ENCODE data around the gene DND1. TPM values are rescaled to one million over a fixed set of nuclear protein-coding genes. Genes with fewer than 3 reads are reported as not detected.
A peak's percentile ranks its signal among the peaks of the same experiment; 100 is the strongest.
"Not testable (repeated sequence)": the region's sequence is repeated elsewhere in the genome, so short reads cannot be mapped to it uniquely, and the experiment has no call there.

DND1 gene
- polyA plus RNA-seq (ENCODE audit: insufficient read length in 10 of 10) = under 1 TPM in 3 of 10 donors, not detected in 7; 0.16 to 0.92 (median 0.24) TPM
- long read RNA-seq, donor 1, partial matches to known transcripts = 20 of 20 reads
- long read RNA-seq, donor 1, other reads (novel, unspliced or antisense) = 0 of 20 reads
- long read RNA-seq, donor 2 = 0 reads
- long read RNA-seq, donor 3 = 0 reads
- long read RNA-seq, donor 4, partial matches to known transcripts = 11 of 11 reads
- long read RNA-seq, donor 4, other reads (novel, unspliced or antisense) = 0 of 11 reads
- long read RNA-seq, donor 5 = 0 reads
- long read RNA-seq, donor 6 = 0 reads
- long read RNA-seq, donor 7 = 0 reads
- long read RNA-seq, donor 8 = 0 reads
- long read RNA-seq, donor 9 = 0 reads

DNA sequence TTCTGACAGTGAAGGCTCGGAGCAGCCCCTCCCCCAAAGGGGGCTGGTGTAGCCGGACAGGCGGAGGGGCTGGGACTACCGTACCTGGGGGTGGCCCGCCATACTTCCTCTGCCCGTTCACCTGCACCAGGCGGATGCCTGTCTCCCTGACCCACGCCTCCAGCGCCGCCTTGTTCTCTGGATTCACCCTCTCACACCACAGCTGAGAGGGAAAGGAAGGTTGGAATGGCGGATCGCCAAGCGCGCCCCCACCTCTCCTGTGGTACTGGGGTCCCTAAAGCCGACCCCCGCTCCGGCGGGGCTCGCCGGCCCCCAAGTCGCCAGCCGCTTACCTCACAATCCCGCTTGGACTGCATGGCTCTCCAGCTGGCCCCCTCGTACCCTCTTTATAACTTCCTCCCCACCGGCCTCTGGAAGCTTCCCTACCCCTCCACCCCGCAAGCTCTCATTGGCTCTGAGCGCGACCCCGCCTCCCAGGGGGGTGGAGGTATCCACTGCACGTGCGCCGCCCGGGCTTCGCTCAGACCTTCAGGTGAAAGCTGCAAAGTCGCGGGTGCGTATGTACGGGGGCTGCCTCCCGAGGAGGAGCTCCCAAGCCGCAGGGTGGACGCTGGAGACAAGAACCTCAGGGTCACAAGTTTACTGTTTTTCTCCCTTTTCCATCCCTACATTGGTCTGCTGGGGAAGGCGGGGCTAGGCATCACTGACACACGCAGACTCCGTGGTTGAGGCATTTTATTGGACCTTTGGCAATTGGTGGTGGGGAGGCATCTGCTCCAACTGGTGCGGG, at the start of gene DND1:
TSS of gene DND1 (minus strand) at position 390 of the 790 bp plus-strand sequence. CDS start at position 356, 34 bp downstream.
- no peak for DNase-seq

DNA sequence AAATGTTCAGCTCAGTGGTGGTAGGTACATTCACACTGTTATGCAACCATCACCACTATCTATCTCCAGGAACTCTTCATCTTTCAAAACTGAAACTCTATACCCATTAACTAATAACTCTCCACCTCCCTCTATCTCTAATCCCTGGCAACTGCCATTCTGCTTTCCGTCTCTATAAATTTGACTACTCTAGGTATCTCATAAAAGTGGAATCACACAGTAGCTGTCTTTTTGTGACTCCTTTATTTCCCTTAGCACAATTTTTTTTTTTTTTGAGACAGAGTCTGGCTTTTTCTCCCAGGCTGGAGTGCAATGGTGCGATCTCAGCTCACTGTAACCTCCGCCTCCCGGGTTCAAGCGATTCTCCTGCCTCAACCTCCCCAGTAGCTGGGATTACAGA, 48.0 kb upstream of the DND1 start:
- DNase-seq = not testable (repeated sequence)

DNA sequence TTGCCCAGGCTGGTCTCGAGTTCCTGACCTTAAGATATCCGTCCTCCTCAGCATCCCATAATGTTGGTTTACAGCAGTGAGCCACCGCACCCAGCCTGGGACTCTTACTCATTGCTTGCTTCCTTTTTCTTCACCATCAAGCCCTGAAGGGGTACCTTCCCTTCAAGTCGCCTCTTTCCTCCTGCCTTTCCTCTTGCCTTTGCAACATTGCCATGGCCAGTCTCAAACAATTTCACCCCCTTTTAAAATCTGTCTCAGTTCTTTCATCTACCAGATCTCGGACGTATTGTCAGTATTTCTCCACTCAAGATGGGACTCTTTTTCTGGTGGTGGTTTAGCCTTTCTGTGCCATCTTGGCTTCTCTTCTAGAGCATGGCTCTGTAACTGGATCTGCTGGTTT, 47.4 kb upstream of the DND1 start:
- not testable (repeated sequence) for DNase-seq

DNA sequence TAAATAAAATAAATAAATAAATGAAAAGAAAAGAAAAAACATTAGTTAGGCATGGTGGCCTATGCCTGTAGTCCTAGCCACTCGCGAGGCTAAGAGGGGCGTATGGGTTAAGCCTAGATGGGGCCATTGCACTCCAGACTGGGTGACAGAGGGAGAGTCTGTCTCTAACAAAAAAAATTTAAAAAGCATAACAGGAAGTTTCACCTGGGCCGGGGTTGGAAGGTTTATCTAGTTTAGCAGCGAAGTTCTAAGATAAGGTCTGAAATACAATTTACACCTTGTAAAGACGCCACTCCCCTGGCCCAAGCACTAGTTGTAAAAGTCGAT, 44.9 kb upstream of the DND1 start:
- no peak for DNase-seq

DNA sequence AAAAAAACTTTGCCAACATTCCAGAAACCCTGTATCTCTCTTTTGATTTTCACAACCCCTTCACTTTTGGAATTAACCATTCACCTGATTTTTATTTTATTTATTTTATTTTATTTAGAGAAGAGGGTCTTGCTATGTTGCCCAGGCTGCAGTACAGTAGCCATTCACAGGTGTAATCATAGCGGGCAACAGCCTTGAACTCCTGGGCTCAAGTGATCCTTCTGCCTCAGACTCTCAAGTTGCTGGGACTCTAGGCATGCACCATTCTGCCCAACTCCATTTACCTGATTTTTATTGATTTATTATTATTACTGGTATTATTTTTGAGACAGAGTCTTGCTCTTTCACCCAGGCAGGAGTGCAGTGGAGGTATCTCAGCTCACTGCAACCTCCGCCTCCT, 42.9 kb upstream of the DND1 start:
- not testable (repeated sequence) for DNase-seq

DNA sequence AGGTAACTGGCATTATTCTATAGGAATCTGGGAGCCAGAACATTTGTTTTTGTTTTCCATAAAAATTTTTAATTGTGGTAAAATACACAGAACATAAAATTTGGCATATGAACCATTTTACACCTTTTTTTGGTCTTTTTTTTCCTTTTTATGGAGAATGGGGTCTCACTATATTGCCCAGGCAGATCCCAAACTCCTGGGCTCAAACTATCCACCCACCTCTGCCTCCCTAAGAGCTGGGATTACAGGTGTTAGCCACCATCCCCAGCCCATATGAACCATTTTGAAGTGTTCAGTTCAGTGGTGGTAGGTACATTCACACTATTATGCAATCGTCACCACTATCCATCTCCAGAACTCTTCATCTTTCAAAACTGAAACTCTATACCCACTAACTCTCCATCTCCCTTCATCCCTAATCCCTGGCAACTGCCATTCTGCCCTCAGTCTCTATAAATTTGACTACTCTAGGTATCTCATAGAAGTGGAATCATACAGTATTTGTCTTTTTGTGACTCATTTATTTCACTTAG, 40.3 kb upstream of the DND1 start:
- DNase-seq = no peak

DNA sequence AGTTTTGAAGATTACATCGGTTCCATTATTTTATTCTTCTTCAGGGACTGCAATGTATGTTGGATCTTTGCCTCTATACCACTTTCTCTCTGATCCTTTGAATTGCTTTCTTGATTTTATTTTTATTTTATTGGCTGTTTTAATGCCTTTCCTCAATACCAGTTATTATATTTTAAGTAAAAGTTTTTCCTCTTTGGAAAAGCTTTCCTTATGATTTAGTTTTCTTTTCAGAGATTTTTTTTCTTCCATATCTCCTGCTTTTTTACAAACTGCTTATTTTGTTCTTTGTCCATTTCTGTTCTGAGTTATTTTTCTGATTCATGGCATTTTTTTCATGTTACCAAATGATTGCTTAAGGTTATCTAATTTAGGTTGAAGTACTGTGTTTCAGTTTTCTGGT, 38.4 kb upstream of the DND1 start:
- DNase-seq = no peak

DNA sequence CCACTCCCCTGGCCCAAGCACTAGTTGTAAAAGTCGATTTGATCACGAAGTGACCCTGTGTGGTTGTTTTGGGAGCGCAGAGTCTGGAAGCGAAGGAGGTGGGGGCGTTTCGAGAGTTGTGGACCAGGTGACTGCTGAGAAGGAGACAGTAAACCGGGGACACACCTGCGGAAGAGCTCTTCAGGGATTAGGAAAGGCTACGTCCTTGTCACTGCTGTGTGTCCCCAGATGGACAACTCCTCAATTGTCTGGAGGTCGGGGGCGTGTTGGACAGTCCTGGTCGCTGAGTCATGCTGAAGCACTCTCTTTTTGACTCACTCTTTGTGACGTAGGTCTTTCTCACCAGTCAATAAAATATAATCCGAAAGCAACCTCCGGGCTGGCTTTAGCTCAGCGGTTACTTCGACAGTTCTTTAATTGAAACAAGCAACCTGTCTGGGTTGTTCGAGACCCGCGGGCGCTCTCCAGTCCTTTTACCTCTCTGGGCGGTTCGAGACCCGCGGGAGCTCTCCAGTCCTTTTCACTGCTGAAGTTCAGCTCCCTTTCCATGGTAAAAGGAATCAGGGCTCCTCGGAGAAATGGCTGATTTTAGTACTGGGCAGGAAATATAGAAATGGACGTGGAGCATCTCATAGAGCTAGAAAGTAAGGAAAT, 37.6 kb upstream of the DND1 start:
- DNase-seq = peak; percentile 76 to 93 (median 92)

DNA sequence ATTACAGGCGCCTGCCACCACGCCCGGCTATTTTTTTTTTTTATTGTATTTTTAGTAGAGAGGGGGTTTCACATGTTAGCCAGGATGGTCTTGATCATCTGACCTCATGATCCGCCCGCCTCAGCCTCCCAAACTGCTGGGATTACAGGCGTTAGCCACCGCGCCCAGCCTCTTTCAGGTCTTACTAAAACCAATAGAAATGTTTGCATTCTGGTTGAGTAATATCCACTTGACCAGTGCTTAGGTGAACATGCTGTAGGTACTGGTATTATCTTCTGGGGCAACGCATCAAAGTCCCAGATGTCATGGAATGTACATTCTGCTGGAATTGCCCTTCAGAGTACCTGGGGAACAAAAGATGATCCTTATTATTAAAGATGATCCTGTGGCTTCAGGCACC, 35.4 kb upstream of the DND1 start:
- DNase-seq = not testable (repeated sequence)

DNA sequence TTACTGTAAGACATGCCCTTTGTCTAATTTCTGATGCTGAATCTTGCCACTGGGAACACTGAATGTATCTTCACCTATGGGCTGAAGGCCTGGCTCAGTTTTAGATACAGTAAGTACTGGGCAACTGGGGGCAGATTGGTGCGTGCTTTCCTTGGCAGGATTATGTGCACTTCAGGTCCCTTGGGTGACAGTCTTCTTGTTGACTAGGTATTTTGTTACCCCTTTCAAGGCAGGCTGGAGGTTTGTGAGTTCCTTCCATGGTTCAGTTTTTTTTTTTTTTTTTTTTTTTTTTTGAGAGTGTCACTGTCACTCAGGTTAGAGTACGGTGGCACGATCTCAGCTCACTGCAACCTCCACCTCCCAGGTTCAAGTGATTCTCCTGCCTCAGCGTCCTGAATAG, 34.4 kb upstream of the DND1 start:
- no peak for DNase-seq

DNA sequence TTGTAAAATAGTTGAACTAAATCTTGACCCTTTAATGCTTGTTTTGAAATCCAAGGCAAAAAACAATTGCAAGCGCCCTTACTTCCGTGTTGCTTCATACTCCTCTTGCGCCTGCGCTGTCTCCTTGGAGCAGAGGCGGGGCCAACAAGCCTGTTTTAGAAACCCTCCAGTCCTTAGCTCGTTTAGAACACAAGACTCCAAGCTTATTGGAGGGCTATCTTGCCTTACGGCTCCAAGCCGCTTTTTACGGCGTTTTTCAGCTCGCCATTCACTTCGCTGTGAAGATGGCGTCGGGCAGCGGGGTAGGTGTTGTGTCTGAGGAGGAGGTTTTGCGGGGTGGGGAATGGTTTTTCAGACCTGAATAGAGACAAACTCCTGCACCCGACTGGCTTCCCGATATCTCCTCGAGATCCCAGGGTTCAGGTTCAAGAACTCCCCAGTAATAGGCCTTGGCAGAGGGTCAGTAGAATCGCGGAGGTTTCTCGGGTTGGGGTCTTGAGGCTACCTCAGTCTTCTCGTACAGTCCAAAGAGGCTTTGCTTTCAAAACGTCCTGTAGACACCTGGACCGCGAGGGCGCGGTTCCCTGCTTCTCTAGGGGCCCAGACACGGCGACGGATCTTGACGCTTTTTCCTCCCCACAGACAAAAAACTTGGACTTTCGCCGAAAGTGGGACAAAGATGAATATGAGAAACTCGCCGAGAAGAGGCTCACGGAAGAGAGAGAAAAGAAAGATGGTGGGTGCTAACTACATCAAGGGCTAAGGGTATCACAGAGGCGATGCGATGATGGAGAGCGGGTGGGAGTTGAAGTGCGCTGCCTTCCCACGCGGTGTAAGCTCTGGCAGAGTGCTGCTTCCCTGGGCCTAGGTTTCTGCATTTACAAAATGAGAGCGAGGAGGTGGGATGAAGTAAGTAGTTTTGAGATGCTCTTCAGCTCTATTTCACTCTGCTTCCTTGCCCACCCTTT, 27.1 kb upstream of the DND1 start, which contains the start of gene ZMAT2:
TSS of gene ZMAT2 (plus strand) at position 271 of the 968 bp plus-strand sequence. CDS start at position 285, 14 bp downstream.
- DNase-seq = peak; percentile 95 to 98 (median 98)

DNA sequence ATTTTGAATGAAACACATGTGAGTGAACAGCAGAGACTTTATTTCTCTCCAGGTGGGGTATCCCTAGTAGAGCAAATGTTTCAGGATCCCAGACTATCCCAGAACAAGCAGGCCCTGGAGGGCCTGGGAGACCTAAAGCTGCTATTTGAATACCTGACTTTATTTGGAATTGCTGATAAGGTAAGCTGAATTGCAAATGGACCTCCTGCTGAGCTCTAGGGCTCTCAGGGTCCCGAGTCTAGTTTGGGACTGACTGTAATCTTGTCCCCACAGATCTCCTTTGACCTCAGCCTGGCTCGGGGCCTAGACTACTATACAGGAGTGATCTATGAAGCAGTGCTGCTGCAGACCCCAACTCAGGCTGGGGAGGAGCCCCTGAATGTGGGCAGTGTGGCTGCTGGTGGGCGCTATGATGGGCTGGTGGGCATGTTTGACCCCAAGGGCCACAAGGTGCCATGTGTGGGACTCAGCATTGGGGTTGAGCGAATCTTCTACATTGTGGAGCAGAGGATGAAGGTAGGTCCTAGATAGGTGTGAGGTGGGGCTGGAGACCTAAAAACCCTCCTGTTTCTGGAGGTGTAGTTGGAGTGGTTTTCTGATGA, 23.6 kb upstream of the DND1 start:
- no peak for DNase-seq

DNA sequence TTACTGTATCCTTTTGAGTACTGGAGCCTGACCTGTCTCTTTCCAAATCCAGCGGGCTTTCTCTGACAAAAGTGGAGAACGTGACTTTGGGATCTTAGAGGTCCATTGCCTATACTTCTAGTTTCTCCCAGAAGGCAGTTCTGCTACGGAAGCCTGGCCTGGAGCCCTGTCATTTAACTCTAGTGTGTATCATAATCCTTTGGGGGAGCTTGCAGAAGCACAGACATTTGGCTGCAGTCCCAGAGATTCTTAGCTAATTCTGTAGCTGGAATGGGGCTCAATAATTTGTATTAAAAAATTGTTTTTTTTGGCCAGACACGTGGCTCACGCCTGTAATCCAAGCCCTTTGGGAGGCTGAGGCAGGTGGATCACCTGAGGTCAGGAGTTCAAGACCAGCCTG, 20.9 kb upstream of the DND1 start:
- DNase-seq = no peak

DNA sequence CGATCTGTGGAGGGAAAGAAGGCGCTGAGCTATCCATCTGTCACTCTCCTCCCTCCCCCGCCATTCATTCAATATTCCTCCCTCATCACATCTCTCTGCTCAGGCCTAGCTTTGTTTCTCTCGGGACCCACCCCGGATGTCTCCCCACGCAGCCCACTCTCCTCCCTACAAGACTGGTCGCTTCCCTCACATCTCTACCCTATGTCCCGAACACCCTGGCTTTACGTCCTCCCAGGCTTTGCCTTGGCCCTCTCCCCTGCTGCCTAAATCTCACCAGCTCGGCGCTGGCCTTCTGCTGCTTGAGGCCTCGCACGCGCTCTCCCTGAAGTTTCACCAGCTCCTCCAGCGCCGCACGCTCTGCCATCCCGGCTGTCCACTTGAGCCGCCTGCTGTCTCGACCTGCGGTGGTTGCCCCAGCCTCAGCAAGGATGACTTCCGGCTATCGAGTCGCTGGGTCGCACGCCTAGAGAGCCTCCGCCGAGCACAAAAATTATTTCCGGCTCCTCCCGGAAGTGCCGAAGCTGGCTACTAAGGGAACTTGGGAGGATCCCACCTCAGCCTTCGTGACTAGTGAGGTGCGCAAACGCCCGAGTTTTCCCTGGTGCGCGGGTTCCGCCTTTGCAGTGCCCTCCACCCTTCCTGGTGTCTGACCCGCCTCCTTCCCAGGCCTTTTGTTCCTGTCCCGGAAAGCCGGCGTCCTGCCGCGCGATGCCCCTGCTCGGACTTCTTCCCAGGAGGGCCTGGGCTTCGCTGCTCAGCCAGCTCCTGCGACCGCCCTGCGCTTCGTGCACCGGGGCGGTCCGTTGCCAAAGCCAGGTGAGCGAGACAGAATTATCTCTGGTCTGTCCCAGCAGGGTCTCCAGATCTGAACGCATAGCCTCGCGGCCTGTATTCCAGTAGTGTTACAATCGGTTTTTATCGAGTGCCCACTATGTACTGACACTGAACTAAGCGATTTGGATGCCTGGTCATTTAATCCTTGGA, 17.9 kb upstream of the DND1 start, which contains the start of the genes HARS1 and HARS2:
TSS of gene HARS1 (minus strand) at position 430 of the 984 bp plus-strand sequence. CDS start at position 364, 66 bp downstream.
TSS of gene HARS2 (plus strand) at position 515 of the 984 bp plus-strand sequence. CDS start at position 709, 194 bp downstream.
- DNase-seq = peak; percentile 92 to 96 (median 92)

DNA sequence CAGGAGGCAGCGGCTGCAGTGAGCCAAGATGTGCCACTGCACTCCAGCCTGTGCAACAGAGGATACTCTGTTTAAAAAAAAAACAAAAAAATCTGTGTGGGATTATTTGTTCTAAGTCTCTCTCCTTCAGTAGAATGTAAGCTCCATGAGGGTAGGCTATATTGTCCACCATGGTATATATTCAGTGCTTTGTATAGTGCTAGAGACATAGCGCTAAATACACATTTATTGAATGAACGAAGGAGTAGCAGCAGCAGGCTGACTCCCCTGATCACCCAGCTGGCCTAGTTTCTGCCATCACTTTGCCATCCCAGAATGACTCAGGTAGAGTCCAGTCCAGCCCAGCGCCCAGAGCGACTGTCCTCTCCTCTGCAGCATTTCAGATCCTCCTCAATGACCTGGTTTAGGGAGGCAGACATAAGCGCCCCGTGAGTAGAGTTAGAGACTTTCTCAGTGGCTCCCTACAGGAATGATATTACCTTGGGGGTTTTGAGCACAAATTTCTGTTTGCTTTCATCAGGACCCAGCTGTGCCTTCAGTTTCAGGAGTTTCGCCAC, 17.1 kb upstream of the DND1 start:
- no peak for DNase-seq

DNA sequence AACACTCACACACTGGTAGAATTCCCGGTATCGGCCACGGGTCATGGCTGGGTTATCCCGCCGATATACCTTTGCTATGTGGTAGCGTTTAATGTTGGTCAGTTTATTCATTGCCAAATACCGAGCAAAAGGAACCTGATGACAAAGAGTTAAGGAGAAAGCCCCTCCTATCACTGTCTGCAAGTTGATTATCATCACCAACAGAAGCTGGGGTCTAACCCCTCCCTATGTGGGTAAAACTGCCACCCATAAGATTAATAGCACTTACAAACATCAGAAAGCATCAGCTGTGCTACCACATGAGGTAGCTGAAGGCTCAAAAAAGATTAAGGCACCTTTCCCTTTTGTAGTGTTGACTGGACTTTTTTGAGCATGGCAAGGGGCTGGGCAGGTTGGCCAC, 5.6 kb upstream of the DND1 start:
- no peak for DNase-seq

DNA sequence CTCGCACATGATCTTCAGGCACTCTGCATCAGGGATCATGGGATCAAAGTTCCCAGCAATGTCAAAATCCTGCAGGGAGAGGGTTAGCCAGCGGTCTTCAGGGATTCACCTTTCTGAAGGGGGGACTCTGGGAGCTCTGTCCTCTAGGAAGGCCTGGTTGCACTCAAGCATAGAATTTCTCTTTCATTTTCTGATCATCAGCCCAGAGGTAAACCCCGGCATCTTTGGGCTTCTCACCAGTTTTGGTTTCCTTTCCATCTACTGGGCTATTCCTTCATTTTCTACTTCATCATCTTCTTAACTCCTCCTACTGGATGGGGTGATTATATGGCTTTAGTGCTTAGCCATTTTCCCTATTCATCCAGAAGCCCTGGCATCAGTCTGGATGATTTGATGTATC, 4.6 kb upstream of the DND1 start:
- no peak for DNase-seq

DNA sequence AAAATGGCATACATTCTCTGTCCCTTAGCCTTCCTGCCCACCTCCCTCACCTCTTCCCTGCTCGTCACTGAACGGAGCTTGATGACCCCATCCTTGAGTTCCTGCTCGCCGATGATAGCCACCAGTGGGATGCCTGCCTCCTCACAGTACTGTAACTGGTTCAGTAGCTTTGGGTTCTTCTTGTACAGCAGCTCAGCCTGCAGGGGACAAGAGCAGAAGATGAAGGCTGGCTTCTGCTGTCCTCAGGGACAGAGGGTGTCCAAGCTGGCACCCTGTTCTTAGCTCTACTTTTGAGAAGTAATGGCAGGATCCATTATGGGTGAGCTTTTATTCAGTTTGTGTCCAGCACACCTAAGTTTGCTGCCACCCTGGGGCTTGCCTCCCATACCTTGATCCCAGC, 1.3 kb upstream of the DND1 start:
- DNase-seq = no peak

DNA sequence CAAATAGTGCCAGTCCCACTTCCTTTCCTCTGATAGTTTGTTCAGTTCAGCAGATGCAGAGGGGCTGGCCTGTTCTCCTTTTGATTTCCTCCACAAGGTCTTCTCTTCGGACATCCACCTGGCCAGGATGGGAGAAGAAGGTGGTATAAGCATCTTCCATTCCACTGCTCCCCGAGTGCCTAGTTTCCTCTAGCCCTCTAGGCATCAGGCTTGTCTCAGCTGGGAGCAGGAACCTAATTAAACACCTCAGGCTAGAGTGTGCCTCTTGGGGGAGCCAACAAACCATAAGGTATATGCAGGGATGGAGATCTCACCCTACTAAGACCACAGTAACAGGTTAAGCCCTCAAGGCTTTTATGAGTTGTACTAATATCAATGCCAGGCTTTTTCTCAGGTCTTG, 835 bp upstream of the DND1 start:
- no peak for DNase-seq
